Esophagus mucosa (tissue), 1 donor: ENCODE data around the gene MALAT1. TPM values are rescaled to one million over a fixed set of nuclear protein-coding genes. Genes with fewer than 3 reads are reported as not detected.

ENCODE experiments used
- total RNA-seq: library from RNA; stranded (reverse); gene quantifications from one replicate; pipeline ENCODE4 v1.2.4, GENCODE V29; 2023
- donor health status: DM: yes; HTN: yes; CAD: no.

The MALAT1 gene
- total RNA-seq, 1 donor from 2014 or later, result 4,086 TPM

Other genes starting within 250 kb of the MALAT1 start
- 11.2 TPM for gene POLA2, start 237.1 kb upstream of the MALAT1 start, total RNA-seq
- 0.92 TPM for gene CDC42EP2, start 184.2 kb upstream of the MALAT1 start, total RNA-seq
- gene DPF2, start 165.2 kb upstream of the MALAT1 start, total RNA-seq, result 30.4 TPM
- gene TIGD3, start 144.3 kb upstream of the MALAT1 start, total RNA-seq, result 0.16 TPM
- 3.4 TPM for gene SLC25A45, start 116.4 kb upstream of the MALAT1 start, total RNA-seq
- gene FRMD8, start 112.4 kb upstream of the MALAT1 start, total RNA-seq, result 37.1 TPM
- gene NEAT1, start 76.2 kb upstream of the MALAT1 start, total RNA-seq, result 389 TPM
- gene SCYL1, start 26.0 kb downstream of the MALAT1 start, total RNA-seq, result 36.7 TPM
- gene LTBP3, start 59.3 kb downstream of the MALAT1 start, total RNA-seq, result 20.9 TPM
- 31.8 TPM for gene ZNRD2, start 71.4 kb downstream of the MALAT1 start, total RNA-seq
- gene FAM89B, start 73.5 kb downstream of the MALAT1 start, total RNA-seq, result 25.9 TPM
- gene EHBP1L1, start 77.0 kb downstream of the MALAT1 start, total RNA-seq, result 52.6 TPM
- 20.2 TPM for gene KCNK7, start 96.8 kb downstream of the MALAT1 start, total RNA-seq
- 32.4 TPM for gene MAP3K11, start 115.2 kb downstream of the MALAT1 start, total RNA-seq
- gene PCNX3, start 116.7 kb downstream of the MALAT1 start, total RNA-seq, result 23.8 TPM
- gene SIPA1, start 139.1 kb downstream of the MALAT1 start, total RNA-seq, result 23.1 TPM
- 50.3 TPM for gene RELA, start 163.9 kb downstream of the MALAT1 start, total RNA-seq
- gene KAT5, start 213.2 kb downstream of the MALAT1 start, total RNA-seq, result 47.3 TPM
- 28.7 TPM for gene RNASEH2C, start 221.8 kb downstream of the MALAT1 start, total RNA-seq